Activated T-cell treated with anti-CD3 and anti-CD28 coated beads, Interleukin-2, amount 50 U/mL, for 1 hour (primary cell): Measurements from ENCODE around the gene GRIK3.

Source experiments
- DNase-seq: peaks from one replicate; pipeline ENCODE4 v3.0.0-alpha.2; 2020

Gene GRIK3

DNA sequence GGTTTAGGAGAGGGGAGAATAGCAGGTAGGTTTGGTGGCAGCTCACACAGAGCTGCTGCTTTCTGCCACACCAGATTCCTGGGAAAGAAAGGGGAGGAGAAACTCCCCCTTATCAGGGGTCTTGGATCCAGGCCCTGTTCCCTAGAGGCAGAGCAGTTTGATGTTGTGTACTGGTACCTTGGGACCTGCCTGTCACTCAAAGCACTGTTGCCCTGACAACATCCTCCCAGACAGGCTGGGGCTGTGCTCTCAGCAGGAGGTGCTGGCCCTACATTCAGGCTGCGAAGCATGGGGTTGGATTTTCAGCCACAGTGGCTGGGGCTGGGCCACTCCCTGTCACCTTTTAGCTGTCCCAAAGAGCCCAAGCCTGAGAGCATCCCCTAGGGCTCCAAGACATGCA lies 188.0 kb downstream of the GRIK3 start:
- no peak for DNase-seq

DNA sequence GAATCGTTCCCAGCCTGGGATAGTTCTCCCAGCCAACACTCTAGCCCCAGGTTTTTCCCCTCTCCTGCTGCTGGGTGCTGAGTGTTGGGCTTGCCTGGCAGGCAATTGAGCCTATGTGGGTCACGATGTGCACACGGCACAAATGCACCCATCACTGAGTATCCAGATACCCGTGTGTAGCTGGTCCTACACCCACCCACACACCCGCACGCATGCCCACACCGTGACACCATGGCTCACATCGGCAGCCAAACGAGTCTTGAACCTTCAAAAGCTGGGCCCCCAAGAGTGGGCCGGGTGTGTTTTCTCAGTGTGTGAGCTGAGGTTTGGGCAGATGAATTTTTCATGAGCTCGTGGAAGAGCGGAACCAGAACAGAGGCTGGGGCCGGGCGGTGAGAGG lies 188.5 kb downstream of the GRIK3 start:
- no peak for DNase-seq

DNA sequence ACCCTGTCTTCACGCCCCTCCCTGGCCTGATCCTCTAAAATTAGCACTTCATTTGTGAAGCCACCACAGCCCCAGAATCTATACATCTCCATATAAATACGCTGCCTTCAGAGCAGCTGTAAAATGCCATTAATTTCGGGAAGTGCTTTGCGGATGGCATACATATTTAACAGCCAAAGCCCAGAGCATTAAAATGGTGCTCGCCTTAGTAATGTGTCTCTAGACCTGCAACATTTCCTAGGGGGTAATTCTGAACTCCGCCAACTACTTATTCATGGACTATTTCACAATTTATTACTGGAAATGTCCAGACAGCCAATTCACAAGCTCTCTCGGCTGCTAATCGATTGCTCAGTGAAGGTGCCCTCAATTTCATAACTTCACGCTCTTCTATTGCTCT lies 189.4 kb downstream of the GRIK3 start:
- DNase-seq, result no peak

- DNase-seq, result no peak
These were observed 190.3 kb downstream of the GRIK3 start for GRCh38 chr1:36843906-36844610.

DNA sequence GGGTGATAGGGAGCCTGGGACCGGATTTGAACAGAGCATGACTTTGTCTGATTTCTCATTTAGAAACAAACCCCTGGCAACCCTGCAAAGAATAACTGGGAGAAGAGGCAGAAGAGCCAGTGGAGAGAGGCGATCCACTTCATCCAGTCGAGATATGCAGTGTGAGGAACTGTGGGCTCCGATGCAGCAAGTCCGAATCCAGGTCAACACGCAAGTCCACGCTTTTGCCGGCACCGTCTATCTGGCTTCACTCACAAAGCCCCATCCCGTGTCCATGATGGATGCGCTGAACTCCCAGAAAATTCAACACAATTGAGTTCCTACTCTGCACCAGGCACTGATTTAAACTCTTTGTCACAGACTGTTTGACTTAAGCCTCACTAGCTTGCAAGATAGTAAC lies 191.3 kb downstream of the GRIK3 start:
- no peak for DNase-seq

- no peak for DNase-seq
These were observed 191.9 kb downstream of the GRIK3 start for GRCh38 chr1:36842448-36842847.

- DNase-seq, result no peak
These were observed 194.8 kb downstream of the GRIK3 start for GRCh38 chr1:36839485-36839884.

DNA sequence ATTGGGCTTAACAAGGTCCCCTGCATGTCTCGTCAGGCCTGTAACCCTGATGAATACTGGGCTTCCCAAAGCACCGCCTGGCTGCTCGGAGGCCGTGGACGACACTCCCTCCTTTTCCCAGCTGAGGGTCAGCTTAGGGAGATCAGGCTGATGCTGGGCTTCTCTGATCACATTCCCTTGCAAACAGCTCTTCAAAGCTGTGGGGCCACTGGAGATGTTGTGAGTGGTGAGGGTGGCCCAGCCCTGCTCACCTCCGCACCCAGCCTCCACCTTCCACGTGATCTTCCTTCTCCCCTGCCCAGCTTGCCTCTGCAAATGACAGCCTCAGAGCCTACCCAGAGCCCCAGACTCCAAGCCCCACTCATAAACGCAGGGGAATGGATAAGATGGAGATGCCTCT lies 195.4 kb downstream of the GRIK3 start:
- no peak for DNase-seq

GRCh38 chr1:36836916-36837315 lies 197.4 kb downstream of the GRIK3 start:
- no peak for DNase-seq

DNA sequence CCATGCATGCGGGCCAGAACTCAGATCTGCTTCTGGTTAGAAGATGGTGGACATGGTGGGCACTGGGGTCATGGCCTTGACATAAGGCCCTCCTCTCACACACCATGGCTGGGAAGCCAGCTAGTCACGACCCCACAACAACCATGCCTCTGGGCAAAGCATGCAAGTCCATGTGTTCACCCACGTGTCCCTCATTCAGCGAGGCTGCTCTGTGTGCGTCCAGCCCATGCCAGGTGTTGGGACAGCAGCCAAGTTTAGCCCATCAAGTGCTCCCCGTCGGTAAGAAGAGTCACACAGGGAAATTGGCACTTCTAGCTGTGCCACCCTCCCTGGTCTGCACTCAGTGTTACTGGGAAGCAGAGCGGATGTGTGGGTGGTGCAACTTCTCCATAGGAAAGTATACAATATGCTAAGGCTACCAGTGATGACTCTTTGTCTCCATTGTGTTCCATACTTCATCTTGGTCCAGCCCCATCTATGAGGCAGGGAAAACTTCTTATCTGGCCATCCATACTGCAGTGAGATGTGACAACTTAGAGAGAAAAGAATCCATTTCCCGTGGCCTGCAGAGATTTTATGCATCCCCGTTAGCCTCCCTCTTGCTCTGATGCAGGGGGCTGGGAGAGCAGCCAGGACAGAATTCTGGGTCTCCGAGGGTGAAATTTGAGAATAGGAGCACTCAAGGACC lies 198.0 kb downstream of the GRIK3 start:
- DNase-seq, result no peak

GRCh38 chr1:36835696-36836095 lies 198.6 kb downstream of the GRIK3 start:
- DNase-seq, result no peak

- DNase-seq, result no peak
These were observed 199.2 kb downstream of the GRIK3 start for GRCh38 chr1:36835017-36835695.

GRCh38 chr1:36834586-36834985 lies 199.7 kb downstream of the GRIK3 start:
- no peak for DNase-seq

DNA sequence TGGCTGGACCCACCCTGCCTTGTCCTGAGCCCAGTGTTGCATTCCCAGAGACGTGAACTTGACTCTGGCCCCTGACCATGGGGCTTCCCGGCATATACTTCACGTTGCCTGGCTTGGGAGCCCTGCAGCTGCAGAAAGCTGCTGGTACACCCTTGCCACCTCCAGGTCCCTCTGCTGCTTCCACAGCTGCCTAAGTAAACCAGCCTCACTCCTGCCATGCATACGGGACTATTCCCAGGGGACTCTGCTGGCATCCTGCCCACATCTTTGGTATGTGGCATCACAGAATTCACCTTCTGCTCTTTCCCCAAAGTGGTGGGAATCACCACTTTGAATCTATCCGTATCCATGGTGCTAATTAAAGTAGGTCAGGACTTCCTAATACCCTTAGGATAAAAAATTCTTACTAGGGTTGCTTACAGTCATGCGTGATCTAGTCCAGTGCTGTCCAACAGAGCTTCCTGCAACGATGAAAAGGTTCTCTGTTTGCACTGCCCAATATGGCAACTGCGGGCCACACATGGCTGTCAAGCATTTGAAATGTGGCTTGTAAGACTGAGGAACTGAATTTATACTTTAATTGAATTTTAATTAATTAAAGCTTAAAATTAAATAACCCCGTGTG lies 203.0 kb downstream of the GRIK3 start:
- no peak for DNase-seq

- DNase-seq, result no peak
These were observed 204.4 kb downstream of the GRIK3 start for GRCh38 chr1:36829961-36830360.

DNA sequence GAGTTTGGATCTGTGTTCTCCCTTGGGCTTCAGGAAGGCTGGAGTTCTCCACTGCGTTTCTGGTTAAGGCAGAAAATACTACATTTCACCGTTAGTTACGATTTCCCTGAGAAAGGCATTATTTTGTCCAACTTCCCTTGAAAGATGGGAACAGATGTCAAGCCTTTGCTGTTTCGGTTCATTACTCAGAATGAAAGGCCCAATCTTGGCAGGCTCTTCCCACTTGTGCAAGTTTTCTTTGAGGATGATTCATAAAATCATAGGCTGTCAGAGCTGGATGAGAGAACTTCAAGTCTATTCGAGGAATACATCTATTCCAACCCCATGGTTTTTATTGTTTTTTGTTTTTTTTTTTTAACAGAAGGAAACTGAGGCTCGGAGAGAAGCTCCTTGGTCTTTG lies 205.2 kb downstream of the GRIK3 start:
- no peak for DNase-seq

DNA sequence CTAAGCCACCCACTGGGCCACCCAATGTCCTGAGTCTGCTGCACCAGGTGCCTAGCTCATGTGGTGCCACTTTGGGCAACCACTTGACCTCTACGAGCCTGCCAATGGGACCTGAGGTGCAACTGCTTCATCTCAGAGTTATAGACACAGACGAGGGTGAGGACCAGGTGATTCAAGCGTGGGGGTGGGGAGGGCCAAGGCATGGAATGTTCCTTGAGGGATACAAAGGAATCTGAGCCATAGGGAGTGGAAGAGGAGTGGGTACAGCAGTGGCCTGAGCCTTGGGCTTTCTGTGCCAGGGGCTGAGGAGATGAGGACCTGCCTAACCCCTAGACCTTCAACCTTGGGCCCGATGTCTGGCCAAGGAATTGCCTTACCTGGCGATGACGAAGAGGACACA lies 209.1 kb downstream of the GRIK3 start:
- DNase-seq, result no peak

GRCh38 chr1:36824390-36824861 lies 209.9 kb downstream of the GRIK3 start:
- DNase-seq, result no peak

DNA sequence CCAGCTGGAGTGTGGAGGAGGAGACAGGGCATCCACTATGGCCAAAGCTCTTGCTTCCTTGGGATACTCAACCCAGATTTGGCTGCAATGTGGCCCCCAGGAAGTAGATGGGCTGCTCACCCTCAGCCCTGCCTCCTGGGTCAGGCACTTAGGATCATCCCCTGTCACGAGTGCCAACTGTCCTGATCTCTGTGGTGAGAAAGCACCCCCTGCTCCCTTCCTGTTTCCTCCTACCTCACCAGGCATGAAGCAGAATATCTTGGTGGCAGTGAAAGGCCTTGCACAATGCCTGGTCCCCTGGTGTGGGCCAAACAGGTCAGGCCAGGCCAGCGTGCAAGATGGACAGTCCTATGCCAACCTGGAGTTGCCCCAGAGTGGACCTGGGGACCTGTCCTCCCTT lies 211.7 kb downstream of the GRIK3 start:
- no peak for DNase-seq

GRCh38 chr1:36821386-36821785 lies 212.9 kb downstream of the GRIK3 start:
- no peak for DNase-seq

- no peak for DNase-seq
These were observed 215.5 kb downstream of the GRIK3 start for GRCh38 chr1:36818771-36819170.

- DNase-seq, result no peak
These were observed 218.0 kb downstream of the GRIK3 start for GRCh38 chr1:36816348-36816747.

- no peak for DNase-seq
These were observed 219.5 kb downstream of the GRIK3 start for GRCh38 chr1:36814774-36815173.

GRCh38 chr1:36814083-36814482 lies 220.2 kb downstream of the GRIK3 start:
- no peak for DNase-seq
